HG02763 (cell line): ENCODE measurements around the gene PLA2G5.

Experiments used
- ATAC-seq: cut with Tn5 transposase; IDR thresholded peaks from one replicate; pipeline ENCODE4 v1.9.1; 2021; ENCODE audit warnings: mild to moderate bottlenecking, moderate library complexity; ENCODE audit not compliant: unreplicated experiment

PLA2G5 gene

GRCh38 chr1:20089328-20090077, 19.5 kb downstream of the PLA2G5 start:
- ATAC-seq: no peak

- ATAC-seq: no peak
Measured at GRCh38 chr1:20090119-20090518, 20.1 kb downstream of the PLA2G5 start.

GRCh38 chr1:20090641-20091040, 20.6 kb downstream of the PLA2G5 start:
- ATAC-seq: no peak

GRCh38 chr1:20093303-20093702, 23.3 kb downstream of the PLA2G5 start:
- ATAC-seq: no peak

- no peak for ATAC-seq
Measured at GRCh38 chr1:20093940-20094391, 24.0 kb downstream of the PLA2G5 start.

- no peak for ATAC-seq
Measured at GRCh38 chr1:20095564-20096434, 25.8 kb downstream of the PLA2G5 start.

GRCh38 chr1:20096840-20097447, 26.9 kb downstream of the PLA2G5 start:
- no peak for ATAC-seq

- no peak for ATAC-seq
Measured at GRCh38 chr1:20099533-20099932, 29.5 kb downstream of the PLA2G5 start.

GRCh38 chr1:20100632-20101355, 30.8 kb downstream of the PLA2G5 start:
- no peak for ATAC-seq

- ATAC-seq: no peak
Measured at GRCh38 chr1:20102875-20103274, 32.9 kb downstream of the PLA2G5 start.

GRCh38 chr1:20105856-20106255, 35.9 kb downstream of the PLA2G5 start:
- ATAC-seq: no peak

GRCh38 chr1:20107351-20107750, 37.4 kb downstream of the PLA2G5 start:
- ATAC-seq: no peak

GRCh38 chr1:20107796-20108195, 37.8 kb downstream of the PLA2G5 start:
- ATAC-seq: no peak

- ATAC-seq: no peak
Measured at GRCh38 chr1:20108366-20109123, 38.6 kb downstream of the PLA2G5 start.

- no peak for ATAC-seq
Measured at GRCh38 chr1:20109223-20109856, 39.3 kb downstream of the PLA2G5 start.

- ATAC-seq: no peak
Measured at GRCh38 chr1:20110679-20111078, 40.7 kb downstream of the PLA2G5 start.

GRCh38 chr1:20111452-20111851, 41.5 kb downstream of the PLA2G5 start:
- ATAC-seq: no peak

GRCh38 chr1:20112279-20113000, 42.4 kb downstream of the PLA2G5 start:
- no peak for ATAC-seq

- ATAC-seq: no peak
Measured at GRCh38 chr1:20114021-20114648, 44.1 kb downstream of the PLA2G5 start.
